Measurements from ENCODE around the gene GIT2.

DNA sequence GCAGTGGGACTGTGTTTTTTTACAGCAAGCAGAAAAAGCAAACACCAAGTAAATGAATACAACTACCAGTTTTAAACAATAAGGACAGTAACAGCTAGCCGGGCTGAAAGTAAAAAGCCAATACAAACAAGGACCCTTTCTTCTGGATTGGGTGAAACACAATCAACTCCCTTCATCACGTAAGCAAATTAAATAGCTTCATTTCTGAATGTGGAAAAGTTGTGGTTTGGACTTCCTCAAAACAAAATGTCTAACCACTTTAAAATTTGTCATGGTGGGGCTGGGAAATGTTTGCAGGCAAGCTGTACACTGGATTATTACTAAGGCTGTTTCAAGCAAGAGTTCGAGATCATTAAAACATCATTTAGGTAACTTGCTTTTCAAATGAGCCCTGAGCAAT is 48.6 kb downstream of the GIT2 start:
- TF ChIP-seq POLR2A (IDR thresholded peaks at IDR 0.05) (no peak), EP300 (IDR thresholded peaks at IDR 0.05) (no peak)
- TF ChIP-seq, protein P1, sequence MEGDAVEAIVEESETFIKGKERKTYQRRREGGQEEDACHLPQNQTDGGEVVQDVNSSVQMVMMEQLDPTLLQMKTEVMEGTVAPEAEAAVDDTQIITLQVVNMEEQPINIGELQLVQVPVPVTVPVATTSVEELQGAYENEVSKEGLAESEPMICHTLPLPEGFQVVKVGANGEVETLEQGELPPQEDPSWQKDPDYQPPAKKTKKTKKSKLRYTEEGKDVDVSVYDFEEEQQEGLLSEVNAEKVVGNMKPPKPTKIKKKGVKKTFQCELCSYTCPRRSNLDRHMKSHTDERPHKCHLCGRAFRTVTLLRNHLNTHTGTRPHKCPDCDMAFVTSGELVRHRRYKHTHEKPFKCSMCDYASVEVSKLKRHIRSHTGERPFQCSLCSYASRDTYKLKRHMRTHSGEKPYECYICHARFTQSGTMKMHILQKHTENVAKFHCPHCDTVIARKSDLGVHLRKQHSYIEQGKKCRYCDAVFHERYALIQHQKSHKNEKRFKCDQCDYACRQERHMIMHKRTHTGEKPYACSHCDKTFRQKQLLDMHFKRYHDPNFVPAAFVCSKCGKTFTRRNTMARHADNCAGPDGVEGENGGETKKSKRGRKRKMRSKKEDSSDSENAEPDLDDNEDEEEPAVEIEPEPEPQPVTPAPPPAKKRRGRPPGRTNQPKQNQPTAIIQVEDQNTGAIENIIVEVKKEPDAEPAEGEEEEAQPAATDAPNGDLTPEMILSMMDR (IDR thresholded peaks at IDR 0.05), result no peak

All from tibial nerve (tissue), 4 donors.